Measurements from ENCODE around the gene MXD3.
"Not testable (repeated sequence)": the region's sequence is repeated elsewhere in the genome, so short reads cannot be mapped to it uniquely, and the experiment has no call there.

Gene MXD3

DNA sequence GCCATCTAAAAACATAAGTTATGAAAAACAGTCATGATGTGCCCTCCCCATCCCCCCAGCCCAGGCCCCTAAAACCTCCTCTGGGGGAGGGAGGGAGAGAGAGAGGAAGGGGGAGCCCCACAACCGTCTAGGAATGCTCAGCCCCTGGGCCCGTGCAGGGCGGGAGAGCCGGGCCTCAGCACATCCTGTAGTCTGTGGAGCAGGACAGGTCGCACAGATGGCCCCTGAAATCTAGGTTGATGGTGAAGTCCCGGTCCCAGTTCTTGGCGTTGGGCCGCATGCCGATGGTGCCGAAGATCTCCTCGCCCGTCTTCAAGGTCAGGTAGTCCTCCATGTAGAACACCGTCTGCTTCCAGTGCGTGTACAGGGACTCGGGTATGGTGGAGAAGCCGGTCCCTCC is 46.3 kb downstream of the MXD3 start:
- DNase-seq (ENCODE audit: low read depth) = no peak

GRCh38 chr5:177264178-177264577 is 47.5 kb downstream of the MXD3 start:
- no peak for DNase-seq (ENCODE audit: low read depth)

DNA sequence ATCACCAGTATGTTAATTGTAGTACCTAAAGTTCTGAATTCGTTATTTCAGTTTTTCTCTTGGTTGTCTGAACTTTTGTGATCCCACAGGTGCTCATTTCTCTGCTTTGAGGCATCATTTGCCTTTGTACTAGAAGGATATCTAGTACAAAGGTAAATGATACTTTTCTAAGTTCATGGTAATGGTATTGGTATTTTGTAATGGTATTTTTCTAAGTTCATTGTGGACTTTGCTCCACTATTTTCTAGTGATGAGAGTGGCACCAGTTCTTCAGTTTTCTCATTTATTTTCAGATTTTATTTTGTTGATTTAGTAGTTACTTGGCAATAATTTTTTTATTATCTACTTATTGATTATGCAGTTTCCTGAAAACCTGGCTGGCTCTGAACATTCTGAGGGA is 50.2 kb downstream of the MXD3 start:
- no peak for DNase-seq (ENCODE audit: low read depth)

- no peak for DNase-seq (ENCODE audit: low read depth)
These were observed 50.7 kb downstream of the MXD3 start for GRCh38 chr5:177260961-177261360.

GRCh38 chr5:177258711-177259110 is 53.0 kb downstream of the MXD3 start:
- DNase-seq (ENCODE audit: low read depth) = not testable (repeated sequence)
